Gastroesophageal sphincter (tissue), 3 donors: Measurements from ENCODE around the gene AUTS2.

Source experiments
- EP300 ChIP-seq: sonication (generic); formaldehyde crosslinking; IDR thresholded peaks from one replicate; pipeline ENCODE4 v1.6.1; 2017; ENCODE audit warnings: antibody characterized with exemption, mild to moderate bottlenecking
- POLR2A ChIP-seq, 2 donors: fragments of 450-650 bp; IDR thresholded peaks; one replicate each; pipeline ENCODE4 v1.6.1; 2017; ENCODE audit warnings: antibody characterized with exemption in 2 of 2, mild to moderate bottlenecking in 2 of 2, moderate library complexity in 1 of 2
- POLR2AphosphoS5 ChIP-seq: sonication (generic); formaldehyde crosslinking; IDR thresholded peaks from one replicate; pipeline ENCODE4 v1.6.1; 2017; ENCODE audit warnings: antibody characterized with exemption
- TF ChIP-seq, protein P1 (sequence below), 4 experiments: fragments of 200-600 bp in 2 of 4; fragments of 450-650 bp in 2 of 4; sonication (generic) in 1 of 4; IDR thresholded peaks; one replicate each; pipeline ENCODE4 v1.5.1; 2017 to 2019; ENCODE audit warnings: antibody characterized with exemption in 4 of 4, mild to moderate bottlenecking in 2 of 4, moderate library complexity in 2 of 4

DNA sequence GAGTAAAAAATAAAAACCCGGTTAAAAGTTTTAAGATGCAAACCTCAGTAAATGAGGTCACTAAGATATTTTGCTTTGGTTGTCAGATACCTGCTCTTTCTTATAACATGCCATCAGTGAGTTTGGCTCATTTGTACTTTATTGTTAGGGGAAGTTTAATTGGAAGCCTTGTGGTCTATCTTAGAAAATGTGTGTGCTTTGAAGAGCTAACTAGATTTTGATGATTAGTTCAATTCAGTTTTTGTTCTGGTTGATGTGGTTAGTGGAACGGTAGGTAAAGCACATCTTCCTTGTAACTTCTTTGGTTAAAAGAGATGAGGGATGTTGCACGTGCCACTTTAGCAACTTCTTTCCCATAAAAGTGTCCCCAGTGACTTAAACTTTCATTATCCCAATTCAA lies 1180.3 kb downstream of the AUTS2 start:
- TF ChIP-seq, protein P1, sequence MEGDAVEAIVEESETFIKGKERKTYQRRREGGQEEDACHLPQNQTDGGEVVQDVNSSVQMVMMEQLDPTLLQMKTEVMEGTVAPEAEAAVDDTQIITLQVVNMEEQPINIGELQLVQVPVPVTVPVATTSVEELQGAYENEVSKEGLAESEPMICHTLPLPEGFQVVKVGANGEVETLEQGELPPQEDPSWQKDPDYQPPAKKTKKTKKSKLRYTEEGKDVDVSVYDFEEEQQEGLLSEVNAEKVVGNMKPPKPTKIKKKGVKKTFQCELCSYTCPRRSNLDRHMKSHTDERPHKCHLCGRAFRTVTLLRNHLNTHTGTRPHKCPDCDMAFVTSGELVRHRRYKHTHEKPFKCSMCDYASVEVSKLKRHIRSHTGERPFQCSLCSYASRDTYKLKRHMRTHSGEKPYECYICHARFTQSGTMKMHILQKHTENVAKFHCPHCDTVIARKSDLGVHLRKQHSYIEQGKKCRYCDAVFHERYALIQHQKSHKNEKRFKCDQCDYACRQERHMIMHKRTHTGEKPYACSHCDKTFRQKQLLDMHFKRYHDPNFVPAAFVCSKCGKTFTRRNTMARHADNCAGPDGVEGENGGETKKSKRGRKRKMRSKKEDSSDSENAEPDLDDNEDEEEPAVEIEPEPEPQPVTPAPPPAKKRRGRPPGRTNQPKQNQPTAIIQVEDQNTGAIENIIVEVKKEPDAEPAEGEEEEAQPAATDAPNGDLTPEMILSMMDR (IDR thresholded peaks at IDR 0.05), result no peak
- TF ChIP-seq POLR2AphosphoS5, result no peak
- no peak for TF ChIP-seq POLR2A (IDR thresholded peaks at IDR 0.05)
- TF ChIP-seq EP300, result no peak
